ENCODE results near the gene LRRC8B.
"Not testable (repeated sequence)": the region's sequence is repeated elsewhere in the genome, so short reads cannot be mapped to it uniquely, and the experiment has no call there.

The LRRC8B gene

DNA sequence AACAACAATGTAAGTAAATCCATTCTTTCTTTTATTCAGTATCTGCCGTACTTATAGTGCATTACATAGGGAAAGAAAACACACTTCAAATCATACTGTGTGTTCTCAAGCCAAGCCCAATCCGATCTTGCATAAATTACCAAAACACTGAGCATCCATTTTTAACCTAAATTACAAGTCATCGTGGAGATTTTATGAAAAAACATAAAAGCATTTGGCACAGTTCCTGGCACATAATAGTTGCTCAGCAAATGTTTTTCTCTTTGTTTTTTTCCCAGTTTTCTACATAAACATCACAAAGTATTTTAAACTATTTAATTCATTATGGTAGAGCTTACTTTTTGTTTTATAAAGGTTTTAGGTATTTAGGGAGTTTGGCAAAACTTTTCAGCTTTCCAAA, 60.2 kb downstream of the LRRC8B start:
- no peak for DNase-seq (ENCODE audit: low read depth)

DNA sequence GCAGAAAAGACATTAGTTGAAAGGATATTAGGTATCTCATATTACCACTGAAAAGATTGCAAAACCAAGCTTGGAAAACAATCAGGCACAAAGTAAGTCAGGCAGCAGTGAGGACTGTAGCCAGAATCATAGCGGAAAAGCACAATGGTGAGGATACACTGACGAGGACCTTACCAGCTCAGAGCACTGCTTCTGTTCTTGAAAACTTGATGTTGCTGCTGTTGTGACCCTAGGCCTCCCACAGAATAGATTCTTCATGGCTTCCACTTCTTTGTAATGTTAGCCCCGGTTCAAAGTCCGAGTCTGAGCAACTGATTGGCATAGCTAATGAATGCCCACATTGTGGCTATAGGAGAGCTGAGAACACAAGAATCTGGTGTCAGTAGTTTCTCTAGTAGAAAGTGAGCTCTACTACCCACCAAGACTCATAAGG, 63.1 kb downstream of the LRRC8B start:
- DNase-seq (ENCODE audit: low read depth): no peak

DNA sequence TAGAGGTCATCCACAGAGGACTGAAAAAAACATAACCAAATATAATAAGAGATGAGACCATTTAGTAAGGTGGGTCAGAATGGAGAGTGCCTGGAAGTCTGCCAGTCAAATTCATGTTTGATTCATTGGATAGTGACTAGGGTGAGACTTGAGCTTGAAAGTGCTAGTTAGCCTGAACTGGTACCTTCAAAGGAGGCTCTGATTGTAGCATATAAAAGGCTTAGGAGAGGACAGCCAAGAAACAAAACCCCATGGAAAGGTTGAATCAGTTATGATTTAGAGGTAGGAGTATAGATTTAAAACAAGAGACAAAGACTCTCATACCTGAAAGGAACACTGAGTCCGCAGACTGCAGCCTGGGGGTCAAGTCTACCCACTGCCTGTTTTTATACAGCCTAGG, 63.9 kb downstream of the LRRC8B start:
- DNase-seq (ENCODE audit: low read depth): no peak

DNA sequence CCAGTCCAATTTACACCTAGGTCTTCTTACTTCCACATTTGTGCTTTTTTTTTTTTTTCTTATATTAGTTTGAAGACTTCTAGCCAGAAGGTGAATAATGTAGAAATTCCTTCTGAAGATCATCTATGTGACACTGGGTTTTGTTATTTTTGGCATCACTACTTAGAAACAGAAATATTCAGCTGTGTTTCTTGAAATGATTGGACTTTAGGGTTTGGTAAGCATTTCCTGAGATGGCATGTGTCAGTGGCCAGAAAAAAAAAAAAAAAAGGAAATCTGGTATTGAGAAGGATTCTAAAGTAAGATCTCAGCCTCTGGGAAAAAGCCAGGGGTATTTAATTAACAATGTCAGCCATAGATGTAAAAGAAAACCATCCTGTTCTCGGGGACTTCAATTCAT, 64.9 kb downstream of the LRRC8B start:
- DNase-seq (ENCODE audit: low read depth): no peak

DNA sequence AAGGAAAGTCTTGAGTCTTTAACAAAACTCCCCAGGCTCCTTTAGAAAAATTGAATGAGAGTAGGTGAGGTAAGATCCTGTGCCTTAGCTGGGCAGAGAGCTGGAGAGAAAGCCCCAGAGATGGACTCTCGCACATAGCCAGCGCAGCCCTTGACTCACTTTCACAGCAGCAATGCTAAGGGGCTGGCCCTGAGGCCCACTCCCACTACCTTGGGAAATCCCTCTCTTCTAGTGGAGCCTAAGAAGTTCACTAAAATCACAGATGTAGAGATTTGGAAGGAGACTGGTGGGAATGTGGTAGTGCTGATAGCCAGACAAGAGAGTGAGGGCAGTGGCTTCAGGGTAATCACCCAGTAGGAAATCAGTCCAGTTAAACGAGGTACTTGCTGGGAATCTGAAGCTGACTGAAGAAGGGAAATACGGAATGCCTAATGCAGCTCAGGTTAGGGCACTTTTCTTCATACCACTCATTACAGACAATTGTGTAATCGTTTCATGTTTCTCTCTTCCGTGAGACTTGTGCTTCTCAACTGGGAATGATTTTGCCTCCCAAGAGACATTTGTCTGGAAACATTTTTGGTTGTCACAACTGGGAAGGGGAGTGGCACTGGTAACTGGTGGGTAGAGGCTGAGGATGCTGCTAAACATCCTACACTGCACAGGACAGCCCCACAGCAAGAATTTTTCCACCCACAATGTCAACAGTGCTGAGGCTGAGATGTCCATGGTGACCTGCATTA, 65.9 kb downstream of the LRRC8B start:
- no peak for DNase-seq (ENCODE audit: low read depth)

DNA sequence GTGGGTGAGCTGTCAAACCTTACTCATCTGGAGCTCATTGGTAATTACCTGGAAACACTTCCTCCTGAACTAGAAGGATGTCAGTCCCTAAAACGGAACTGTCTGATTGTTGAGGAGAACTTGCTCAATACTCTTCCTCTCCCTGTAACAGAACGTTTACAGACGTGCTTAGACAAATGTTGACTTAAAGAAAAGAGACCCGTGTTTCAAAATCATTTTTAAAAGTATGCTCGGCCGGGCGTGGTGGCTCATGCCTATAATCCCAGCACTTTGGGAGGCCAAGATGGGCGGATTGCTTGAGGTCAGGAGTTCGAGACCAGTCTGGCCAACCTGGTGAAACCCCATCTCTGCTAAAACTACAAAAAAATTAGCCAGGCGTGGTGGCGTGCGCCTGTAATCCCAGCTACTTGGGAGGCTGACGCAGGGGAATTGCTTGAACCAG, 68.3 kb downstream of the LRRC8B start:
- not testable (repeated sequence) for DNase-seq (ENCODE audit: low read depth)

DNA sequence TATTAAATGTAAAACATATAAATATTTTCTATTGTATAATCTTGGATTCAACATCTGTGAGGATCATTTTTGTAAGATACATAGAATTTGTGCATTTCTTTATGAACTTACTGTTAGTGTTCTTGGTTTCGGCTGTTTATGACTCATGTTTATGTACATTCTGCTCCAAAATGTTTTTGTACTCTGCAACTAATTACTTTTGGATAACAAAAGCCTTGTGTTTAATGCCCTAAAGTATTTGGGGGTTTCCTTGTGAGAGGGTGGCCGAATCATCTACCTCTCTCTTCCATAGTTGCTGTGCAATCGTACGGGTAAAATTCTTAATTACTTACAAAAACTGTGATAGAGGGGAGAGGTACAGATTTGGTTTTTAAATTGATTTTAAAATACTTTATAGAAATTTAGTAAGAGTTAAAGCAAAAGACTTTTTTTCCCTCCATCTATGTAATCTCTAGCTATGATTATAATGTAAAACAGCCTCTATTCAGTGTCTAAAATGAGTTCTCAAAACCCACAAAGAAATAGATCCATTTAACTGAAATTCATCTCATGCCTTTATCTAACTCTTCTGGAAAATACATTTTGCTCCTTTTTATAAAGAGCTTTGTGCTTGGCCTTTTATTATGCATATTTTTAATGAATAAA, 69.6 kb downstream of the LRRC8B start:
- DNase-seq (ENCODE audit: low read depth): no peak

DNA sequence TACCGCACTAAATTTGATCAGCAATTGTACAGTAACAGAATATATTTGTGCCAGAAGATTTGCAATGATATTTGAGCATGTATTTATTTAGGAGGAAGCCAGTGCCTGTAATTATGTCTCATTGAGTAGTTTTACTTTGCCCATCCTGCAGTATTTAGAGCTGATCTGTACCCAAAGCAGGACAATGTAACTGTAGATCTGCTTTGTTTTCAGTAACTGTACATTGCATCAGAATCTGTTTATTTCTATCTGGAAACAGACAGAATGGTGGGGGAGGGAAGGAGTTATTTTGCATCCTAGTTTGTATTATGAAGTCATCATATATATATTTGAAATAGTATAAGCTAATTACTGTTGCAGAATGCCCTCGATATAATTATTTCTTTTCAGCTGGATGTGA, 72.1 kb downstream of the LRRC8B start:
- no peak for DNase-seq (ENCODE audit: low read depth)

DNA sequence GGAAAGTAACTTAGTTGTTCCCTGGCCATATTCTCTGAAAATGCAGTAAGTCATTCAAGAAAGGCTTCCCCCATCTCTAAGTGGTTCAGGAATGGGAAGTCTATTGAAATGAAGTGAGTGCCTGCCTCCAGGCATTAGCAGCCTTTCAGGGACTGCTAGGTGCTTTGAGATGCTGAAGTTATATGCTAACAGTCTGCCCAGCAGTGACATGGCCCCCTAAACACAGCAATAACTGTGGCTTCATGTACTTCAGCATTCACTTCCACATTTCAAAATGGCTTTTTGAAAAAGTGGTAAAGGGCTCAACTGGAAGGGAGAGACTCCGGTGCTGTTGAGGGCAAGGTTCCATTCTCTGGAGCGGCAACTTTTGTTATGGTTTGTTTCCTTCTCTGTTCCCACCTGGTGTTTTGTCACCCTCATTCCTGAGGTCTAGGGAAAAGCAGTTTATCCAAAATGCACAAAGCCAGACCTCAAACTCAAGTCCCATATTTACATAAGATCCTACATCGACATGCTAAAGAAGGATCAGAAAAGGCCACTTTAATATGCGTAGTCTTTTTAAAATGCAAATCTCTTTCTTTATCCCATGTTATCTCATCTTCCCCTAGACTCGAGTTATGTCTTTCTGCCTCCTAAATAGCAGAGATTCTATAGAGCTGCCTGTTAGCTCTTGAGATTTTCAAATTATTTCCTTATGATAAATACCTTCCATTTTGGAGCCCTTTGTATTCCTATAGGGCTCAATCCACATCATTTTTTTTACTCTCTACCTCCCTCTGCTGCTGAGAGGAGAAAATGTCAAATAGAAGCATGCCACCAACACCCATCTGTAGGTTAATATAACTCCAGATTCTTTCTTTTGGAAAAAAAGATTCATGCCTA, 74.1 kb downstream of the LRRC8B start:
- DNase-seq (ENCODE audit: low read depth): no peak

DNA sequence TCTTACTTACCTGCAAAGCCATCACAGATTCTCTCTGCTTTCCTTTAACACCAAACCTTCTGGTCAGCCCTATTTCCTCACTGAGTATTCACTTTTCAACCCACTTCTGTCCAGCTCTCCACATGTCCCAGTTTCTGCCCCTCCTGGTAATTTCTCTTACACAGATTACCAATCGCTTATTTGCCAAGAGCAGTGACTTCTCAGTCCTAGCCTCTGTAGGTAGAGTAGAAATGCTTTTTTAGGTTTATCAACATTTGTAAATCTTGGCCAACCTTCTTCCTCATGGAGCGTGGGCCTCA, 74.7 kb downstream of the LRRC8B start:
- DNase-seq (ENCODE audit: low read depth): no peak

DNA sequence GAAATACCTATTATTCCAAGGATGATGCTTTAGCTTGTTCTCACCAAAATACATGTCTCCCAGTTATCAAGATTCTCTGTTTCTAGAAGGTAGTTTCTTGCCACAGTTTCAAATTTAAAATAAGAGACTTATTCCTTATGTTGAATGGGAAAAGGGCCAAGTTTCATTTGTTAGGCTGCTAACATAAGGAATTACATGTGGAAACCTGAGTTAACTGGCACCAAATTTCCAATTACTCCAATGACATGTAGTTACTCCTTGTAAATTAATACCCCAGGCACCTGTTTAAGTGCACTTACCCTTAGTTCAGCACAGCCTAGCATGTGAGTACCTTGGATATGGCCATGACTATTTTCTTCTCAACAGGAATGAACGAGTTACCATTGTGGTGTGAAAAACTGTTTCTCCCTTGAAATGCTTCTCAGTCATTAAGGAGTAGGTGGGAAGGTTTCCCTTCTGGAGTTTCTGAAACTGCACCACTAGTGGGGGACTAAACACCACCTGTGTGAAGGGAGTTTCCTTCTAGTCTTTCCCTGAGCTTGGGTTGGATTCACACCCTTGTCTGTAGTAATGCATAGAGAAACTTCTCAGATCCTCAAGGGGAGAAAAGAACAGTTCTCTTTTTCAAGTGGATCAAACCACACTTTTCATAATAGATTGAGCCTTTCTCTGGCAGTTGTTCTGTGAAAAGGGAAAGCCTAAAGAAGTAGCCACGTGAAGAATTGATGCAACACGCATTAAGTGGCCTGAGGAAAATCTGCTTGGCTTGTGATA, 76.0 kb downstream of the LRRC8B start:
- DNase-seq (ENCODE audit: low read depth): no peak

DNA sequence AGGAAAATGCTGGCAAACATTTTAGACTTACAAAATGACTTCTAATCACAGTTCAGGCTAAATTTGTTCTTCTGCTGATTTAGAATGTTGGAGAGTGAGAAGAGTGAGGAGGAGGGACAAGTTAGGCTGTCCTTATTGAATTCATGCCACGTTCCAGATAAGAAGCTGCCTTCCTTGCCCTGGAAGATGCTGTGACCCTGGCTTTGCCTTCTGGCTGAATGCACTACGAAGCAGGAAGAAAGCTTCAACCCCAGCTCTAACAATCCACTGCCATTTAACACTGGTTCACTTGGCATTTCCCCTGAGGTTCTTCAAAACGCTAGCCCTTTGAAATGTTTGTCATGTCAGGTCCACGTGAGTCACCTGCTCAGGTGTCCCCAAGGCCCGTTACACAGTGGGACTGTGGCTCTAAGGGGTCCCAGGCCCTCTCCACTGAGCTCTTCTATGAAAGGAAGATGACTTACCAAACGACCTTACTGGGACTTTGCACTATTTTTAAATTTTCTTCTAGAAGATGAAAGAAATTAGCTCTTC, 78.3 kb downstream of the LRRC8B start:
- DNase-seq (ENCODE audit: low read depth): no peak

DNA sequence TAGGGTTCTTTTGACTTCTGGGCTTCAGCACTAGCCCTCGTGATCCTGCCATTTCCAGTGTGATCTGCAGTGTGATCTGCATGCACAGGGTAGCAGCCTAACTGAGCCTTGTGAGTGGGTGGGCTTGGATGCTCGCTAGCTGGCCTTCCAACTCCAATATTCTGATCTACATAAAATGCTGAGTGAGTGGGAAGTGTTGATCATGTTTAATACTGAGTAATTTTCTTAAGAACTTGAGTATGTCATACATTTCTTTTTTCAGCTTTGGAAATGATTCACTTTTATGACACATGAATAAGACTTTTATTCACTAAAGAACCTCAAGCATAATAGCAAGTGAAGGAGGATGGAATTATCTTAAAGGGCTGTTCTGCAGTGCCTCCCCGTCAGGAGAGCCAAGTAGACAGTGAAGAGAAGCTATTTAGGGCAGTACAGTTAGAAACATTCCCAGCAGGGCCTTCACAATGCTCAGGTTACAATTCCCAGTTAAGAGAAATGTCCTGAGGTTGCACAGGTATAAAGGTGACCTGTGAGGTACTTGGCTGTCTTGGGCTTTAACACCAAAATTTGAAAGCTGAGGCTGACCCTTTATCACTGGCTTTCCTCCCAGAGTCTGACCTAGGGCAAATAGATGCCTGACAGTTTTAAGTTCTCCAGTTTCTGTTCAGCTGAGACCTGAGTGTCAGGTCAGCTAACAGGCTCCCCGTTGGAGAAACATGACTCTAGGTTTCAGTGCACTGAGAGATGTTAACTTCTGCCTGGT, 79.2 kb downstream of the LRRC8B start:
- DNase-seq (ENCODE audit: low read depth): peak; percentile 29

DNA sequence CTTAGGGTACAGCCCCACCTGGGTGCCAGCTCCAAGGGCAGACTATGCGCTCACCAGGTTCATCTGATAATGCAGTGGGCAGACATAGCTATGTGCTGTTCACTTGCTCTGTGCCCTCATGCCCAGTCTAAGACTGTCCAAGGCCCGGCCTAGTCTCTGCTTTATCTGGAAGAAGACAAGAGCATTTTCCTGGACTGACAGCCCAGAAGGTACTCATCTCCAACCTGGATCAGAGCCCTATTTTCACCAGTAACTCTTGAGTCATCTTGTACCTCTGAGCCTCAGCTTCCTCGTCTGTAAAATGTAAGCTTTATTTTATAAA, 79.7 kb downstream of the LRRC8B start:
- DNase-seq (ENCODE audit: low read depth): no peak

DNA sequence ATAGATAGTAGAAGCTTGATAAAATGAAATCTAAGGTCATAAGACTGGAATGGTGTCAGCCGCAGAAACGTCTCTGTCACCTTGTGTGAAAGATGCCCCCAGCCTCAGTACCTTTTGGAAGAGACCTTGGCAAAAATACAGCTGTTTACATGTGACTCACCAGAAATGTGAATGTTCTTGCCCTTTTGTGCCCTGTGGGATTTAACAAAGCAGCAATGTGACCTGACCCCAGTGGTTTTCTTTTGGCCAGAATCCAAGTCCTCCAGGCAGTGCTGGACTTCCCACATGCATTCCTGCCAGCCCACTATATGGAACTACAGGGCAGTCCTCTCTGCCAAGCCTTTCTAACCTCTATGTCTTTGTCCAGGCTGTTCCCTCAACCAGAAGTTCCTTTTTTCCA, 81.1 kb downstream of the LRRC8B start:
- no peak for DNase-seq (ENCODE audit: low read depth)

DNA sequence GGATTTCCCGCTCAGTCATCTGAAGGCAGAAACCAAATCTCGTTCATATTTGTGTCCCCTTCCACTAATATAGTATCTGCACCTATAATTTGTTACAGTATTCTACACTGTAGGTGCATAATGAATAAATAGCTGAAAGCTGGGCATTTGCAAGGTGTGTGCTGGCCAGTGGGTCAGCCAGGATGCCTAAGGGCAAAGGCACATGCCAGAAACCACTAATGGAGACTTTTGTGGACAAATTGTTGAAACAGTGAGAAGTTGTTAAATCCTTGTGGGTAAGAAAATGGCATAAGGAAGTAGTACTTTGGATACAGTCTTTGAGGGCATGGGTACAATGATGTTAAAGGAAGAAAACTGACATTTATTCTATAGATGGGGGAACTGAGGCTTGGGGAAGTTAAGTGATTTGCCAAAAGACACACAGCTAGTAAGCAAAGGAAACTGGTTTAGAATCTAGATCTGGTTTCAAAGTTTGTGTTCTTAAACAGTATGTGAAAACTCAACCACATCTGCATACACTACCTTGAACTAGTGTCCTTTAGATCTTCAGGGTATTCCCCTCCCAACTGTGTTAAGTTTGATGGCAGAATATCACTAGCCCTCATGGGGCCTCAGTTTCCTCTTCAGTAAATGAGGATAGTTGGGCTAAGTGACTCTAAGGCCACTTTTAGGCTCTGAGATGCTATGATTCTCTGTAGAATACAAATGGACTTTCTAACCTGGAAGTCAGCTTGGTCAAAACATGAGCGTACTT, 81.8 kb downstream of the LRRC8B start:
- DNase-seq (ENCODE audit: low read depth): no peak

DNA sequence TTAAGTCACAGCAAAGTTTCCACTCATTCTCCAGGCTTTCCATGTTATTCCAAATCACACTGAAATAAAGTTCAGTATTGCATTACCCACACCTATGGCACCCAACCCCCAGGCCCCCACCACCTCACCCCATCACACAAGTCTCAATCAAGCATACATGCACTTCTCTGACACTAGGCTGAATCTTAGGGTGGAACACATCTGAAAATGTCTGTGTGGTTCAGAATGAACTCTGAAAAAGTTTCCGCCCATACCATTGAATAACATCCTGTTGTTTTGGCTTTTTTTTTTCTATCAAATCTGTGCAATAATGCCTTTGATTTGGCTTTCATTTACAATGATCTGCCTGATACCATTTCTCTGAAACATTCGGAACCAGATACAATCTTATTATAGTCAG, 82.5 kb downstream of the LRRC8B start:
- no peak for DNase-seq (ENCODE audit: low read depth)

DNA sequence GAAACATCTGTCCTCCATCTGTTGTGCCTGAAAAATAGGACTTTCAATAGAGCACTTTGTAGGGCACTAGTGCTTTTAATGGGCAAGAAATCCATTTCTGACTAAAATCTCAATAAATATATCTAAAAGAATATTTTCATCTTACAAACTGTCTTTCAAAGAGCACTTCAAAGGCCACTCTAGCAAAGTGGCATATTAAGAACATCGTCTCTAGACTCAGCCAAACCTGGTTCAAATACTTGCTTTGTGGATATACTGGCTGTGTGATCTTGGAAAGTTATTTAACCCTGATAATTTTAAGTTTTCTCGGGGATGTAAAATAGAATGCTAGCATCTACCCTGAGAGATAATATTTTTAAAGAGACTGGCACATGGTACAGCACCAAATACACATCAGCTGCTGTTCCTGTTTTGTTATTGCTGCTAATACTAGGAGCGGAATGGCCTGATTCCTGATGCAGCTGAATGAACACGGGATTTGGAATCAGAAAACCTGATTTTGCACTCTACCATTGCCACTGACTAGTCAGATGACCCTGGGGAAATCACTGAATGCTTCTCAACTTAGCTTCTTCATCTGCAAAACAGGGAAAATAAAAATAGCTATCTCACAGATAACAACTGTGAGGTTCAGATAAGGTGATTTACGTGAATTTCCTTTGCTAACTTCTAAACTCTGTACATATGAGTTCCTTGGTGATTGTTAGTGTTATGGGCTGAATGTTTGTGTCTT, 83.1 kb downstream of the LRRC8B start:
- DNase-seq (ENCODE audit: low read depth): no peak

DNA sequence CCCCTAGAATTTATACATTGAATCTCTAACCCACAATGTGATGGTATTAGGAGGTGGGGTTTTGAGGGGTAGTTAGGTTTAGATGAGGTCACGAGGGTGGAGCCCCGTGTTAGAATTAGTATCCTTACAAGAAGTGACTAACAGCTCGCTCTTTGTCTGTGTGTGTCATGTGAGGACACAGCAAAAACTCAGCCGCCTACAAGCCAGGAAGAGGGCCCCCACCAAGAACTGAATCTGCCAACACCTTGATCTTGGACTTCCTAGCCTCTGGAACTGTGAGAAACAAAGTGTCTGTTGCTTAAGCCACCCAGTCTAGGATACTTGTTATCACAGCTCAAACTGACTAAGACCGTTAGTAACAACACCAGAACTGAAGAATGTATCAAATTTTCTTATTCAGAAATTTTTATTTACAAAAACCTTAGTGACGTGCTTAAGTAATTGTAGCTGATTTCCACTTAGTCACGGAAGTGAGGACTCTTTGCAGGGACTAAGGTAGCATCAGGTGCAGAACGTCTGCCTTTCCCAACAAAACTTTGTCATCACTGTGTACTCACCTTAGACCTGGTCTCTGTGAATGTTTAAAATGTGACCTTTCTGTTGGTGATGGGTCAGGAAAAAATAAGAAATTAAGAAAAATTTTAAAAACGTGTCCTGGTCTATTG, 83.8 kb downstream of the LRRC8B start:
- no peak for DNase-seq (ENCODE audit: low read depth)
